Activated T-helper 1 cell treated with anti-CD3 and anti-CD28 coated beads, Interleukin-12 subunit alpha, Interleukin-12 subunit beta, Interleukin-2, Interleukin-4 antibody, amounts not matched to agents 30 ng/mL and 10 ng/mL and 1 ng/mL, durations not matched to agents 14 hours and 24 hours and 36 hours (primary cell): ENCODE results near the gene GASK1A. TPM values are rescaled to one million over a fixed set of nuclear protein-coding genes. Genes with fewer than 3 reads are reported as not detected.

Experiments used
- DNase-seq: peaks from one replicate; pipeline ENCODE4 v3.0.0; 2021; ENCODE audit warnings: low spot score
- H3K27ac Mint-ChIP-seq: one replicate; pipeline ENCODE4 v1.8.0; 2021; ENCODE audit warnings: mild to moderate bottlenecking, mixed read lengths
- H3K27me3 Mint-ChIP-seq: one replicate; pipeline ENCODE4 v1.8.0; 2022; ENCODE audit warnings: mild to moderate bottlenecking, moderate library complexity, mixed read lengths; ENCODE audit not compliant: insufficient read depth
- H3K36me3 Mint-ChIP-seq: one replicate; pipeline ENCODE4 v1.8.0; 2021; ENCODE audit warnings: low read depth, mixed read lengths
- H3K4me1 Mint-ChIP-seq: one replicate; pipeline ENCODE4 v1.8.0; 2021; ENCODE audit warnings: low read depth, mixed read lengths
- H3K4me3 Mint-ChIP-seq: one replicate; pipeline ENCODE4 v1.8.0; 2021; ENCODE audit warnings: mild to moderate bottlenecking, moderate library complexity, mixed read lengths
- H3K9me3 Mint-ChIP-seq: one replicate; pipeline ENCODE4 v1.8.0; 2021; ENCODE audit warnings: mixed read lengths
- intact Hi-C: fragments of 100-400 bp; cut with micrococcal nuclease; formaldehyde crosslinking; loops from one replicate; pipeline ENCODE4 v1.15.1; 2024
- total RNA-seq: library from RNA; stranded (reverse); gene quantifications from 2 replicates; pipeline ENCODE4 v1.2.3, GENCODE V29; 2022

The GASK1A gene
- total RNA-seq, 1 donor from 2014 or later: not detected

DNA sequence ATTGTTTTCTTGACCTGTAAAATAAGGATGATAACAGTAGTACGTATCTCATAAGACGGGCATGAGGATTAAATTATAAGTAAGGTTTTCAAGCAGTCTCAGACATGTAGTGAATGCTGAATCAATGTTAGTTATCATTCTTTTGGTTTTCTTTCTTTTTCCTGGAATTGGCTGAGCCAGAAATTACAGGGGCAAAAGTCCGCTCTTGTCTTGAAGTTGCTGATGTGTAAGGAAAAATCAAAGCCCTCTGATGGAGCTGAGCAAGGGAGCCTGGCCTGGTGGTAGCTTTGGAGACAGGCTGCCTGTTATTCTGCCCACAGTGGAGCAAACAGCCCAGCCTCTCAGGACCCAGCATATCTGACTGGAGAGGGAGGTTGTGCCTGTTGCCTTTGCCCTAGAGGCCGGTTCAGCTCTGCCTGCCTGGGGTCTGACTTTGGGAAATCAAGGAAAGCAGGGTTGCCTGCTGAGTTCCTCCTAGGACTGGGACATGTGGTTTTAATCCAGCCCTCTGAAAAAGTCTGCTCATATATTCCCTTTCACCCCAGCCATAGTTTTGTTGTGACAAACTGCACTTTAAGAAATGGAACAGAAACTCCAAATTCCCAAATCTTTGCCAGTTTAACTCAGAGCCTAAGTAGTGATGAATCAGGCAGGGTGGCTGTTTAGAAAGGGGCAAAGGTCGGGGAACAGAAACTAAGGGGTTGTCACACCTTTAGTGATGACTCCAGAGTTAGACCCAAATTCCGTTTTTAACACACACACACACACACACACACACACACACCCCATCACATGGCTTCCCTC, 40.1 kb downstream of the GASK1A start:
- Mint-ChIP-seq H3K36me3 (peaks cover 2% of the 10 kb centered on the region), H3K27me3 (peaks cover 2% of the 10 kb centered on the region), H3K4me3 (no peak overlapping the region), H3K27ac (no peak overlapping the region), H3K4me1 (peaks cover 19% of the 10 kb centered on the region), H3K9me3 (peaks cover 4% of the 10 kb centered on the region)
- no peak for DNase-seq
- intact Hi-C loops: no loop called here

- H3K27me3 Mint-ChIP-seq: peaks cover 4% of the 10 kb centered on the region
- peaks cover 23% of the 10 kb centered on the region for H3K4me1 Mint-ChIP-seq
- no peak overlapping the region for H3K27ac Mint-ChIP-seq
- no peak overlapping the region for H3K4me3 Mint-ChIP-seq
- peaks cover 2% of the 10 kb centered on the region for H3K36me3 Mint-ChIP-seq
- H3K9me3 Mint-ChIP-seq: peaks cover 4% of the 10 kb centered on the region
- intact Hi-C loops: no loop called here
- no peak for DNase-seq
Measured at GRCh38 chr3:43019826-43020225, 40.7 kb downstream of the GASK1A start.

DNA sequence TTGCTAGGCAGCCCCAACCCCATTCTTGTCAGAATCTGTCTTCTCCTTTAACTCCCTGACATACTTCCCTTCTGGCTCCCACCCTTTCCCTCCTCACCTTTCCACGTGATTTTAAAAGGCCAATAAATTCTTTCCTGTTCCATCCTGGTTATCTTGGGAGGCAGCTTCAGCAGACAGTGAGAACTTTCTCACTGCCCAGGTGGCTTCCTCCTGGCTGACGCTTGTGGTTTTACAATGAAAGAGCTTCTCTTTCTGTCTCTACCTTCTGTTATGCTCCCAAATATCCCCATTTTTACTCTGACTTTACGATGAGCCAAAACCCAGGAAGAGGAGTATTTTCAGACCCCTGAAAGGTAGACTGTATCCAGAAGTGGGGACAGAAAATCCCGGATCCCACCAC, 42.1 kb downstream of the GASK1A start:
- Mint-ChIP-seq H3K9me3 (peaks cover 4% of the 10 kb centered on the region), H3K27me3 (peaks cover 9% of the 10 kb centered on the region), H3K4me1 (peaks cover 23% of the 10 kb centered on the region), H3K36me3 (peaks cover 2% of the 10 kb centered on the region), H3K27ac (no peak overlapping the region), H3K4me3 (no peak overlapping the region)
- no peak for DNase-seq
- intact Hi-C loops: no loop called here

- Mint-ChIP-seq H3K9me3 (peaks cover 4% of the 10 kb centered on the region), H3K4me1 (peaks cover 23% of the 10 kb centered on the region), H3K36me3 (peaks cover 2% of the 10 kb centered on the region), H3K27me3 (peaks cover 9% of the 10 kb centered on the region), H3K4me3 (no peak overlapping the region), H3K27ac (no peak overlapping the region)
- no peak for DNase-seq
- intact Hi-C loops: no loop called here
Measured at GRCh38 chr3:43022121-43022520, 43.0 kb downstream of the GASK1A start.

DNA sequence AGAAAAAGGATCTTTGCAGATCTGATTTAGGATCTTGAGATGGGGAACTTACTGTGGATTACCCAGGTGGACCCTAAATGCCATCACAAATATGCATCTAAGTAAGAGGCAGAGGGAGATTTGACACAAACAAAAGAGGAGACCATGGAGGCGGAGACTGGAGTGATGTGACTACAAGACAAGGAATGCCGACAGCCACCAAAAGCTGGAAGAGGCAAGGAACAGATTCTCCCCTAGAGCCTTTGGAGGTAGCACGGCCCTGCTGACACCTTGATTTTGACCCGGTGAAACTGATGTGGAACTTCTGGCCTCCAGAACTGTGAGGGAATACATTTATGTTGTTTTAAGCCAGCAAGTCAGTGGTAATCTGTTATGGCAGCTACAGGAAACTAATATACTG, 44.0 kb downstream of the GASK1A start:
- Mint-ChIP-seq H3K4me1 (peaks cover 23% of the 10 kb centered on the region), H3K4me3 (no peak overlapping the region), H3K9me3 (peaks cover 4% of the 10 kb centered on the region), H3K27me3 (peaks cover 9% of the 10 kb centered on the region), H3K27ac (no peak overlapping the region), H3K36me3 (peaks cover 2% of the 10 kb centered on the region)
- intact Hi-C loops: no loop called here
- no peak for DNase-seq

DNA sequence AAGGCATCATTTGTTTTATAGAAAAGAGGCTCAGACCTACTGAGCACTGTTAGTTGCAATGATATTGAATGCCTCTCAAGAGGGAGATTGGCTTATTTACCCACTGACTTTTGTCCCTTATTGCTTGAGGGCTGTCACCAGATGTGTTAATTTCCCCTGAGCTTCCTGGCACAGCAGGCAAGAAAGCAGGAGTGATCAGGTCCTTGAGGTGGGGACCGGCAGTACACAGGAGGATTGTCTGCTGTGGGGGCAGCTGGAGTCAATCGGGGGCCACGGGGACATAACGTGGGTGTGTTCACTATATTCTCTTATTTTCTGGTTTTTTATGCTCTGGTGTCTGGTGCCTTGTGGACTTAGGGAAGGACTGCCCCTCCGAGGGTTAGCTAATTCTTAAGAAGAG, 44.6 kb downstream of the GASK1A start:
- intact Hi-C loops: no loop called here
- no peak for DNase-seq
- peaks cover 1% of the 10 kb centered on the region for H3K36me3 Mint-ChIP-seq
- H3K9me3 Mint-ChIP-seq: peaks cover 4% of the 10 kb centered on the region
- peaks cover 23% of the 10 kb centered on the region for H3K4me1 Mint-ChIP-seq
- H3K27ac Mint-ChIP-seq: no peak overlapping the region
- no peak overlapping the region for H3K4me3 Mint-ChIP-seq
- H3K27me3 Mint-ChIP-seq: peaks cover 9% of the 10 kb centered on the region

GRCh38 chr3:43024181-43024885, 45.2 kb downstream of the GASK1A start:
- intact Hi-C loops: no loop called here
- H3K4me1 Mint-ChIP-seq: peaks cover 23% of the 10 kb centered on the region

DNA sequence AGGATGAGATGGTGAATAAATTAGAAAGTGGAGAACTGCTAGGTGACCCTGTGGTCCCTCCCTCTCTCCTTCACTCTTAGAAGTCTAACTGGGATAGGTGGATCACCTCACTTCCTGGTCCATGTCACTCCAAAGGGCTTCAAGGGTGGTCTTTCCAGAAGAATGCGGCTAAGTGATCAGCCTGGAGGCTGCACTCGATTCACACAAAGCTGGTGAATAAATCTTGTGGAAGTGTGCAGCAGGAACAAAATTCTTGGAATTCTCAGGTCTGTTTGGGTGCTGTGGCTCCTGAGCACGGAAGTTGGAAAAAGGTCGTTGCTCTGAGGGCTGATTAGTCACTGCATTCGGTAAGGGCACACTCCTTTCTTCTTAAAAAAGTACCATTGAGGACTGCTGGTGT, 46.3 kb downstream of the GASK1A start:
- Mint-ChIP-seq H3K27ac (no peak overlapping the region), H3K36me3 (no peaks in the 10 kb centered on the region), H3K9me3 (peaks cover 4% of the 10 kb centered on the region), H3K27me3 (peaks cover 9% of the 10 kb centered on the region), H3K4me3 (no peak overlapping the region), H3K4me1 (peaks cover 23% of the 10 kb centered on the region)
- DNase-seq: no peak
- intact Hi-C loops: no loop called here

More at GRCh38 chr3:43024181-43024885, 45.2 kb downstream of the GASK1A start:
- Mint-ChIP-seq H3K9me3 (peaks cover 4% of the 10 kb centered on the region), H3K4me3 (no peak overlapping the region), H3K27me3 (peaks cover 9% of the 10 kb centered on the region), H3K36me3 (no peaks in the 10 kb centered on the region), H3K27ac (no peak overlapping the region)
- DNase-seq: no peak

GRCh38 chr3:43028001-43028400, 48.9 kb downstream of the GASK1A start:
- intact Hi-C loops: no loop called here
- Mint-ChIP-seq H3K27ac (no peak overlapping the region), H3K27me3 (peaks cover 6% of the 10 kb centered on the region), H3K4me3 (no peak overlapping the region), H3K4me1 (peaks cover 16% of the 10 kb centered on the region), H3K9me3 (no peaks in the 10 kb centered on the region), H3K36me3 (no peaks in the 10 kb centered on the region)
- DNase-seq: no peak

- Mint-ChIP-seq H3K27me3 (peaks cover 6% of the 10 kb centered on the region), H3K4me3 (no peak overlapping the region), H3K9me3 (no peaks in the 10 kb centered on the region), H3K27ac (no peak overlapping the region), H3K4me1 (peaks cover 7% of the 10 kb centered on the region), H3K36me3 (no peaks in the 10 kb centered on the region)
- no peak for DNase-seq
- intact Hi-C loops: no loop called here
Measured at GRCh38 chr3:43028678-43029490, 49.8 kb downstream of the GASK1A start.

DNA sequence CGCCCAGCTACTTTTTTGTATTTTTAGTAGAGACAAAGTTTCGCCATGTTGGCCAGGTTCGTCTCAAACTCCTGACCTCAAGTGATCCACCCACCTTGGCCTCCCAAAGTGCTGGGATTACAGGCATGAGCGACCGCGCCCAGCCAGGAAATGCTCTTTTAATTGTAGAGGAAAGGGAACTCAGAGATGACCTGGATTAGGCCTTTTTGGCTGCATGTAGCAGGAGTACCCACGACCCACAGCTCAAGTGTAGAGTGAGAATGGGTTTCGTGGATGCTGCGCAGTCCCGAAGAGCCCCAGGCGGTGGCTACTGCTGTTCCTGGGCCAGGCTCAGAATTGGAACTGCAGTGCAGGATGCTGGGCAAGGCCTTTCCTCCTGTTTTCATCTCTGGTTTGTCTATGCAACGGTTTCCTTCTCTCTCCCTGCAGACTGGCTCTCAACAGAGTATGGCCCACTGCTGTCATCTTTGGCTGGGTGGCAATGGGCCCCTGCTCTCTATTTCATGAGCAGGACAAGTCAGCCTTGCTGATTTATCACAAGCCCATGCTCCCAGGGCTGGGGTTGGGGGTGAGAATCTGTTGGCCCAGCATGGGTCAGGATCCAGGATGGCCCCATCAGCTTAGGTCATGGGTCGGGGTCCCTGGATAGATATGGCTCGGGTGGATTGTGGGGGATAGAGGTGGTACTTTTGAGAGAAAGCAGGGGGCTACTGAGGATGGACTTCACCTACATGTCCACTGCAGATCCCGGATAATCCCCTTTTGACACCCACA, 51.2 kb downstream of the GASK1A start:
- H3K9me3 Mint-ChIP-seq: no peaks in the 10 kb centered on the region
- no peak overlapping the region for H3K4me3 Mint-ChIP-seq
- intact Hi-C loops: no loop called here
- H3K4me1 Mint-ChIP-seq: no peaks in the 10 kb centered on the region
- H3K27ac Mint-ChIP-seq: no peak overlapping the region
- peaks cover 6% of the 10 kb centered on the region for H3K27me3 Mint-ChIP-seq
- DNase-seq: no peak
- no peaks in the 10 kb centered on the region for H3K36me3 Mint-ChIP-seq

DNA sequence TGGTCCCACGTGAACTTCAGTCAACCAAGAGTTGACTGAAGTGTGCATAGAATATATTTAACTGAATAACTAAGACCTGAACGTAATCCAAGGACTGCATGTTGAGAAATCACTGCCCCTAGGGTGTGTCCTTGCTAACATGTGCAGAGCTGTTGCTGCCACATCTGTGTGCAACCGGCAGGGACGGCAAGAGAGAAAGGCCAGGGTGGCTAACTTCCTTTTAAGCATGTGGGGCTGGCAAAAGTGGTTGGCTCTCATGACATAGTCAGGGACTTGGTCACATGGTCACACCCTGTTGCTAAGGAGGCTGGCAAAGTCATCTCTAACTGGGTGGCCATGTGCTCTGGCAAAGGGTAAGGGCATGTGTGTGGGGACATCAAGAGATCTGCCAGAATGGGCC, 52.4 kb downstream of the GASK1A start:
- no peak for DNase-seq
- Mint-ChIP-seq H3K27me3 (peaks cover 3% of the 10 kb centered on the region), H3K27ac (no peak overlapping the region), H3K36me3 (no peaks in the 10 kb centered on the region), H3K4me3 (no peak overlapping the region), H3K9me3 (no peaks in the 10 kb centered on the region), H3K4me1 (no peaks in the 10 kb centered on the region)
- intact Hi-C loops: no loop called here
